Thyroid gland (tissue), 4 donors: ENCODE data around the gene GNB5. TPM values are rescaled to one million over a fixed set of nuclear protein-coding genes. Genes with fewer than 3 reads are reported as not detected.
"Not testable (repeated sequence)": the region's sequence is repeated elsewhere in the genome, so short reads cannot be mapped to it uniquely, and the experiment has no call there.

Source experiments
- DNase-seq, 2 donors: peaks; one replicate each; pipeline ENCODE4 v3.0.0-alpha.2; 2019
- H3K27ac ChIP-seq, 3 donors: fragments of 200-600 bp; sonication (generic); 1 replicate in 2 of 3; 2 replicates in 1 of 3; pipeline ENCODE4 v1.5.1; 2016 to 2019; ENCODE audit warnings: mild to moderate bottlenecking in 1 of 3, moderate library complexity in 1 of 3
- H3K27me3 ChIP-seq: fragments of 200-600 bp; sonication (generic); one replicate; pipeline ENCODE4 v1.5.1; 2019
- H3K36me3 ChIP-seq, 2 donors: fragments of 200-600 bp; sonication (generic); one replicate each; pipeline ENCODE4 v1.5.1; 2016 to 2019
- H3K4me1 ChIP-seq, 2 donors: fragments of 200-600 bp; sonication (generic); one replicate each; pipeline ENCODE4 v1.5.1; 2017 to 2019
- H3K4me3 ChIP-seq, 3 donors: fragments of 200-600 bp; sonication (generic); replicated peaks in 1 of 3; 1 replicate in 2 of 3; 2 replicates in 1 of 3; pipeline ENCODE4 v1.5.1; 2016; ENCODE audit warnings: mild to moderate bottlenecking in 1 of 3
- H3K9me3 ChIP-seq: fragments of 200-600 bp; sonication (generic); one replicate; pipeline ENCODE4 v1.5.1; 2017
- POLR2A ChIP-seq, 2 donors: fragments of 450-650 bp; IDR thresholded peaks; one replicate each; pipeline ENCODE4 v1.6.1; 2017; ENCODE audit warnings: antibody characterized with exemption in 2 of 2, mild to moderate bottlenecking in 2 of 2, moderate library complexity in 1 of 2
- WGBS, 2 donors: methylation state at CpG; one replicate each; pipeline ENCODE4 v1.1.5; 2017; 5-methylcytosine and 5-hydroxymethylcytosine counted together
- intact Hi-C: fragments of 100-400 bp; cut with DNase I; formaldehyde crosslinking; loops from one replicate; pipeline ENCODE4 v1.15.1; 2023
- total RNA-seq, 4 donors: library from RNA; depleted of rRNA; stranded (reverse); fragments of >200 nt; gene quantifications; one replicate each; pipeline ENCODE4 v1.2.3, GENCODE V29; 2016
- TF ChIP-seq, protein P1 (sequence below), 6 experiments: fragments of 200-600 bp in 3 of 6; fragments of 450-650 bp in 3 of 6; sonication (generic) in 3 of 6; IDR thresholded peaks; one replicate each; pipeline ENCODE4 v1.5.1; 2016 to 2019; ENCODE audit warnings: antibody characterized with exemption in 6 of 6, mild to moderate bottlenecking in 2 of 6, inconsistent platforms in 1 of 6, moderate library complexity in 1 of 6

The GNB5 gene
- total RNA-seq, 4 donors from 2014 or later, result 49.6 to 62.1 (median 54.4) TPM

DNA sequence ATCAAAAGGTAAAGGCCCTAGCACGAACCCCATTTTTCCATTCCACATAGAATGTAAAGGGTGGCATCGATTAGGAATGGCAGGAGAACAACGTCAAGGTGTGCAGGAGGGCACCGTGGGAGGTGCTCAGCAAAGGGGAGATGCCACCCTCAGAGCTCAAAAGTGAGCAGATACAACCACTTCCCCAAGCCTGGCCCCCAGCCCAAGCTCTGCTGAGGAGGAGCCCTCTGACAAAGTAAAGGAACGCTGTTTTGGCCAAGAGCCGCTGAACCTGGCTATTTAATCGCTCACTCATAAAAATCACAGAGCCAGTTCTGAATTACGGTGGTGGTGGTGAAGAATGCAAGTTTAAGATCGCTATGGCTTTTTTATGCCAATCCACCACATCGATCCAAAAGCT, 12.4 kb downstream of the GNB5 start:
- Histone ChIP-seq H3K36me3 (no peaks in the 10 kb centered on the region), H3K4me3 (peak overlapping the region; percentile 3 to 87 (median 77)), H3K27me3 (no peaks in the 10 kb centered on the region), H3K9me3 (no peaks in the 10 kb centered on the region), H3K27ac (peak overlapping the region; percentile 60 to 92 (median 88)), H3K4me1 (peaks cover 12% of the 10 kb centered on the region in 2 donors)
- TF ChIP-seq, protein P1, sequence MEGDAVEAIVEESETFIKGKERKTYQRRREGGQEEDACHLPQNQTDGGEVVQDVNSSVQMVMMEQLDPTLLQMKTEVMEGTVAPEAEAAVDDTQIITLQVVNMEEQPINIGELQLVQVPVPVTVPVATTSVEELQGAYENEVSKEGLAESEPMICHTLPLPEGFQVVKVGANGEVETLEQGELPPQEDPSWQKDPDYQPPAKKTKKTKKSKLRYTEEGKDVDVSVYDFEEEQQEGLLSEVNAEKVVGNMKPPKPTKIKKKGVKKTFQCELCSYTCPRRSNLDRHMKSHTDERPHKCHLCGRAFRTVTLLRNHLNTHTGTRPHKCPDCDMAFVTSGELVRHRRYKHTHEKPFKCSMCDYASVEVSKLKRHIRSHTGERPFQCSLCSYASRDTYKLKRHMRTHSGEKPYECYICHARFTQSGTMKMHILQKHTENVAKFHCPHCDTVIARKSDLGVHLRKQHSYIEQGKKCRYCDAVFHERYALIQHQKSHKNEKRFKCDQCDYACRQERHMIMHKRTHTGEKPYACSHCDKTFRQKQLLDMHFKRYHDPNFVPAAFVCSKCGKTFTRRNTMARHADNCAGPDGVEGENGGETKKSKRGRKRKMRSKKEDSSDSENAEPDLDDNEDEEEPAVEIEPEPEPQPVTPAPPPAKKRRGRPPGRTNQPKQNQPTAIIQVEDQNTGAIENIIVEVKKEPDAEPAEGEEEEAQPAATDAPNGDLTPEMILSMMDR (IDR thresholded peaks at IDR 0.05), result no peak
- TF ChIP-seq POLR2A (IDR thresholded peaks at IDR 0.05), result no peak
- peak; percentile 36 to 42 for DNase-seq
- intact Hi-C loops, result no loop called here
- WGBS, 2 donors, result 20 to 22% methylated on average over 10 of the region's 10 CpGs

DNA sequence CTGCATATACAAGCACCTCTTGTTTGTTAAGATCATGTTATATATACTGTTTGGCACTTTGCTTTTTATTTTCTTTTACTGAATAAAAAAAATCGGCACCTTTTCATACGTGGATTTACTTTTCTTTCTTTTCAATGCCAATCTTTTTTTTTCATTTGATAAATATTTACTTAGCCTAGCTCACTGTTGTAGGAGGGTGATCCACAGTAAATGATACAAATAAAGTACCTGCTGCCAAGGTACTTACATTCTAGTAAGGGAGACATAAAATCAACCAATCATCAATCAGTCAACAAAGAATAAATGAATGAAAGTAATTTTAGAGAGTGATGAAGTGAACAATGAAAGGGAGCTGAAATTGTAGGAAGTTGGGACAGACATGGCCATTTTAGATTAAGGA, 18.3 kb downstream of the GNB5 start:
- WGBS, 2 donors, result 86 to 91% methylated on average over 2 of the region's 2 CpGs
- intact Hi-C loops, result no loop called here
- Histone ChIP-seq H3K36me3 (no peaks in the 10 kb centered on the region), H3K4me1 (no peaks in the 10 kb centered on the region), H3K27me3 (no peaks in the 10 kb centered on the region), H3K9me3 (no peaks in the 10 kb centered on the region), H3K27ac (no peak overlapping the region), H3K4me3 (no peak overlapping the region)
- TF ChIP-seq, protein P1 (IDR thresholded peaks at IDR 0.05), result no peak
- TF ChIP-seq POLR2A (IDR thresholded peaks at IDR 0.05), result no peak
- no peak for DNase-seq

- H3K4me3 ChIP-seq, result no peak overlapping the region
- no peak for DNase-seq
- TF ChIP-seq, protein P1 (IDR thresholded peaks at IDR 0.05), result no peak
- no peak for TF ChIP-seq POLR2A (IDR thresholded peaks at IDR 0.05)
- no peaks in the 10 kb centered on the region for H3K36me3 ChIP-seq
- H3K9me3 ChIP-seq, result no peaks in the 10 kb centered on the region
- H3K4me1 ChIP-seq, result no peaks in the 10 kb centered on the region
- intact Hi-C loops, result no loop called here
- 27 to 31% methylated on average over 1 of the region's 1 CpG for WGBS, 2 donors
- H3K27ac ChIP-seq, result no peak overlapping the region
- no peaks in the 10 kb centered on the region for H3K27me3 ChIP-seq
Measured at GRCh38 chr15:52171807-52172206, 19.4 kb downstream of the GNB5 start.

DNA sequence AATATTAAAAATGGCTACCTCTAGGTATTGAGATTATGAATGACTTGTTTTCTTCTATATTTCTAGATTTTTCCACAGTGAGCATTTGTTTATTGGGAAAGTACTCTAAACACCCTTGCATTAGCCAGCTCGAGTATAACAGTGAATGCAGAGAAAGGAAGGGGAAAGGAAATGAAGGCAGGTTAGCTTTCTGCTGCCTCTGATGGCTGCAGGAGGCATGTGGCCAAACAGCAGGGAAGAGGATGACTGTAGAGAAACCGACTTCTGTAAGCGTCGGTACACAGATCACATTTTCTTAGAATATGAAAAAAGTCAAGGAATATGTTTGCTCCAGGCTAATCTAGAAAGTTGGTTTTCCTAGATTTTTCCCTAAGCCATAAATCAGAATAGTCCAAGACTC, 19.8 kb downstream of the GNB5 start:
- H3K4me1 ChIP-seq, result no peaks in the 10 kb centered on the region
- no peak overlapping the region for H3K27ac ChIP-seq
- no peak overlapping the region for H3K4me3 ChIP-seq
- H3K9me3 ChIP-seq, result no peaks in the 10 kb centered on the region
- WGBS, 2 donors, result 32 to 34% methylated on average over 4 of the region's 4 CpGs
- intact Hi-C loops, result no loop called here
- peak in 1 of 2 donors; percentile 13 for DNase-seq
- TF ChIP-seq, protein P1 (IDR thresholded peaks at IDR 0.05), result no peak
- TF ChIP-seq POLR2A (IDR thresholded peaks at IDR 0.05), result no peak
- no peaks in the 10 kb centered on the region for H3K27me3 ChIP-seq
- no peaks in the 10 kb centered on the region for H3K36me3 ChIP-seq

DNA sequence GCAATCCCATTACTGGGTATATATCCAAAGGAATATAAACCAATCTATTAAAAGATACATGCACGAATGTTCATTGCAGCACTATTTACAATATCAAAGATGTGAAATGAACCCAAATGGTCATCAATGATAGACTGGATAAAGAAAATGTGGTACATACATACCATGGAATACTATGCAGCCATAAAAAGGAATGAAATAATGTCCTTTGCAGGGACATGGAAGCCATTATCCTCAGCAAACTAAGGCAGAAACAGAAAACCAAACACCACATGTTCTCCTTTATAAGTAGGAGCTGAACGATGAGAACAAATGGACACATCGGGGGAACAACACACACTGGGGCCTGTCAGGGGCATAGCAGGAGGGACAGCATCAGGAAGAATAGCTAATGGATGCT, 21.0 kb downstream of the GNB5 start:
- intact Hi-C loops, H3K4me1 ChIP-seq, H3K36me3 ChIP-seq, H3K9me3 ChIP-seq, H3K27me3 ChIP-seq, H3K4me3 ChIP-seq, H3K27ac ChIP-seq, DNase-seq: not testable (repeated sequence)
- 91 to 97% methylated on average over 3 of the region's 3 CpGs for WGBS, 2 donors

DNA sequence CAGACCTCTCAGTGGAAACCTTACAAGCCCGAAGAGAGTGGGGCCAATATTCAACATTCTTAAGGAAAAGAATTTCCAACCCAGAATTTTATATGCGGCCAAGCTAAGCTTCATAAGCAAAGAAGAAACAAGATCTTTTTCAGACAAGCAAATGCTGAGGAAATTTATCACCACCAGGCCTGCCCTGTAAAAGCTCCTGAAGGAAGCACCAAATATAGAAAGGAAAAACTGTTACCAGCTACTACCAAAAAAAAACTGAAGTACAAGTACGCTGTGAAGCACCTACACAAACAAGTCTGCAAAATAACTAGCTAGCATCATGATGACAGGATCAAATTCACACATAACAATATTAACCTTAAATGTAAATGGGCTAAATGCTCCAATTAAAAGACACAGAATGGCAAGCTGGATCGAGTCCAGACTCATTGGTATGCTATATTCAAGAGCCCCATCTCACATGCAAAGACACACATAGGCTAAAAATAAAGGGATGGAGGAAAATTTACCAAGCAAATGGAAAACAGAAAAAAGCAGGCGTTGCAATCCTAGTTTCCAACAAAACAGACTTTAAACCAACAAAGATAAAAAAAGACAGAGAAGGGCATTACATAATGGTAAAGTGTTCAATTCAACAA, 25.6 kb downstream of the GNB5 start:
- H3K36me3 ChIP-seq, DNase-seq, H3K4me3 ChIP-seq, H3K9me3 ChIP-seq, H3K27ac ChIP-seq, intact Hi-C loops, H3K27me3 ChIP-seq, H3K4me1 ChIP-seq: not testable (repeated sequence)
- WGBS, 2 donors, result 90 to 92% methylated on average over 5 of the region's 5 CpGs
